Measurements from ENCODE around the gene FAM163A.

- no peak for TF ChIP-seq TARDBP (IDR thresholded peaks at IDR 0.05)
- no peak for TF ChIP-seq SUZ12 (IDR thresholded peaks at IDR 0.05)
- no peak for TF ChIP-seq SP1 (IDR thresholded peaks at IDR 0.05)
- TF ChIP-seq FOXA1 (IDR thresholded peaks at IDR 0.05) = no peak
These were observed 88.1 kb downstream of the FAM163A start for GRCh38 chr1:179831225-179831624.
